DOHH2 (cell line): ENCODE results near the gene SLC5A4.

Experiments used
- EZH2phosphoT487 ChIP-seq: fragments of 200-600 bp; sonication (generic); IDR thresholded peaks from 2 replicates; pipeline ENCODE4 v1.6.1; 2017; ENCODE audit warnings: borderline replicate concordance, mild to moderate bottlenecking, antibody characterized with exemption, low read length, moderate library complexity, mixed read lengths
- TF ChIP-seq, protein P1 (sequence below): fragments of 200-600 bp; sonication (generic); IDR thresholded peaks from one replicate; pipeline ENCODE4 v1.5.1; 2014; ENCODE audit warnings: antibody characterized with exemption, mild to moderate bottlenecking, low read depth, low read length; ENCODE audit not compliant: poor library complexity, severe bottlenecking

GRCh38 chr22:32218470-32218869 is 36.7 kb downstream of the SLC5A4 start:
- TF ChIP-seq, protein P1, sequence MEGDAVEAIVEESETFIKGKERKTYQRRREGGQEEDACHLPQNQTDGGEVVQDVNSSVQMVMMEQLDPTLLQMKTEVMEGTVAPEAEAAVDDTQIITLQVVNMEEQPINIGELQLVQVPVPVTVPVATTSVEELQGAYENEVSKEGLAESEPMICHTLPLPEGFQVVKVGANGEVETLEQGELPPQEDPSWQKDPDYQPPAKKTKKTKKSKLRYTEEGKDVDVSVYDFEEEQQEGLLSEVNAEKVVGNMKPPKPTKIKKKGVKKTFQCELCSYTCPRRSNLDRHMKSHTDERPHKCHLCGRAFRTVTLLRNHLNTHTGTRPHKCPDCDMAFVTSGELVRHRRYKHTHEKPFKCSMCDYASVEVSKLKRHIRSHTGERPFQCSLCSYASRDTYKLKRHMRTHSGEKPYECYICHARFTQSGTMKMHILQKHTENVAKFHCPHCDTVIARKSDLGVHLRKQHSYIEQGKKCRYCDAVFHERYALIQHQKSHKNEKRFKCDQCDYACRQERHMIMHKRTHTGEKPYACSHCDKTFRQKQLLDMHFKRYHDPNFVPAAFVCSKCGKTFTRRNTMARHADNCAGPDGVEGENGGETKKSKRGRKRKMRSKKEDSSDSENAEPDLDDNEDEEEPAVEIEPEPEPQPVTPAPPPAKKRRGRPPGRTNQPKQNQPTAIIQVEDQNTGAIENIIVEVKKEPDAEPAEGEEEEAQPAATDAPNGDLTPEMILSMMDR, result no peak
- no peak for TF ChIP-seq EZH2phosphoT487
